ENCODE measurements around the gene MT1B. TPM values are rescaled to one million over a fixed set of nuclear protein-coding genes. Genes with fewer than 3 reads are reported as not detected.

MT1B gene
- total and polyA plus RNA-seq, 2 of the 4 experiments (the other 2 are of a cell fraction), result not detected

DNA sequence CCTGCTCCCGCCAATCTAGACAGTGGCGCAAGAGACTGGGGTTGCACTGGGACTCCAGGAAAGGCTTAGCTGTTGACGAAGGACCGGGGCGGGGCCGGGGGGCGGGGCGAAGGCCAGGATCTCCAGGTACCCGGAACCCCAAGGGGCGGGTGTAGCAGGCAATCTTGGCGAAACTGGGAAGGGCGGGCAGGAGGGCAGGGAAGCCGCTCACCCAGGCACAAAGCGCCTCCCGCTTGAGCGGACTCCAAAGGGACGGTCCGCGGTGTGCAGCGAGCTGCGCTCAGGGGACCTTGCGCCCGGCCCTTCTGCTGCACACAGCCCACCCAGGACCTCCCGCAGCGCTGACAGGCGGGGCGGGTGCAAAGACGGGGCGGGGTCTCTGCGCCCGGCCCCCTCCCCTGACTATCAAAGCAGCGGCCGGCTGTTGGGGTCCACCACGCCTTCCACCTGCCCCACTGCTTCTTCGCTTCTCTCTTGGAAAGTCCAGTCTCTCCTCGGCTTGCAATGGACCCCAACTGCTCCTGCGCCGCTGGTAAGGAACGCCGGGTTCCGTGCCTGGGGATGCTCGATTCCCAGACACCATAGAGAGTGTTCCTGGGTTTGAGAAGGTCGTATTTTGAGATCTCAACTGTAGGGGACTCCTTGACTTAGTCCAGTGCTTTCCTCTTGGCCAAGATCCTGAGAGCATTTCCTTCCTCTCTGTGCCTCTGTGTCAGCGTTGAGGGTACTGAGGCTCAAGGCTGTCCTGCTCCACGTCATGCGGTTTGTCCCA, 6.1 kb downstream of the MT1B start, which contains the start of gene MT1F:
Gene MT1F (plus strand): TSS at position 405 of the 772 bp plus-strand sequence. CDS start 100 bp downstream, at position 505.
- Histone ChIP-seq H3K9me3 (ENCODE audit: control insufficient read depth, insufficient read depth, low read length) (no peaks in the 10 kb centered on the region), H3K23ac (ENCODE audit: low read depth, low read length) (peak within 1 kb of the TSS; percentile 13), H2AFZ (replicated peaks; ENCODE audit: low read length, poor library complexity) (peak within 1 kb of the TSS; percentile 73), H2BK120ac (ENCODE audit: low read depth, low read length) (no peak within 1 kb of the TSS), H2AK9ac (replicated peaks; ENCODE audit: low read depth, low read length, poor library complexity) (no peak within 1 kb of the TSS), H2BK15ac (ENCODE audit: low read depth, low read length) (no peak within 1 kb of the TSS), H4K20me1 (ENCODE audit: insufficient read depth, low read length) (no peaks in the 10 kb centered on the region), H4K5ac (ENCODE audit: low read depth, low read length) (no peak within 1 kb of the TSS), H2BK5ac (ENCODE audit: low read depth, low read length, poor library complexity, severe bottlenecking) (no peak within 1 kb of the TSS), H3K27ac (ENCODE audit: insufficient read depth, low read length) (no peak within 1 kb of the TSS), H2AK5ac (ENCODE audit: low read depth, low read length) (no peak within 1 kb of the TSS), H3K4me3 (ENCODE audit: insufficient read depth, low read depth, low read length) (peak within 1 kb of the TSS; percentile 2; the same call in 1 of the 2 replicates), H4K91ac (ENCODE audit: insufficient read depth, low read depth, low read length) (no peak within 1 kb of the TSS), H3K4ac (ENCODE audit: low read depth, low read length) (no peak within 1 kb of the TSS), H3K56ac (ENCODE audit: extremely low read depth, insufficient read depth, low read length) (no peak within 1 kb of the TSS), H3K9me1 (ENCODE audit: insufficient read depth, low read length) (peaks cover 3% of the 10 kb centered on the region; the same call in 1 of the 2 replicates), H3K4me1 (ENCODE audit: control insufficient read depth, insufficient read depth, low read length) (peaks cover 2% of the 10 kb centered on the region; the same call in 1 of the 2 replicates), H2BK20ac (ENCODE audit: low read depth, low read length) (no peak within 1 kb of the TSS), H3K79me1 (ENCODE audit: low read depth in 1 of 2, low read length in 2 of 2) (no peaks in the 10 kb centered on the region), H3K4me2 (ENCODE audit: low read depth, low read length) (peak within 1 kb of the TSS; percentile 27), H3K36me3 (ENCODE audit: control insufficient read depth, insufficient read depth, low read length) (no peaks in the 10 kb centered on the region), H3K9ac (ENCODE audit: low read depth, low read length) (no peak within 1 kb of the TSS), H3K14ac (replicated peaks; ENCODE audit: low read depth, low read length) (no peak within 1 kb of the TSS), H3K18ac (ENCODE audit: low read depth, low read length) (no peak within 1 kb of the TSS), H4K8ac (ENCODE audit: low read depth in 2 of 2, low read length in 2 of 2) (no peak within 1 kb of the TSS), H3K27me3 (ENCODE audit: control insufficient read depth, insufficient read depth, low read length) (peaks cover 78% of the 10 kb centered on the region)
- dilution Hi-C loops (cut with HindIII; ENCODE audit: low sequenced_read_pairs, unreplicated experiment), result no loop called here
- TF ChIP-seq CEBPB (IDR thresholded peaks at IDR 0.05; ENCODE audit: low read depth, low read length) (no peak), RAD21 (IDR thresholded peaks at IDR 0.05; ENCODE audit: low read length) (no peak), MAFK (IDR thresholded peaks at IDR 0.05; ENCODE audit: low read depth, low read length) (no peak), CHD1 (IDR thresholded peaks at IDR 0.05; ENCODE audit: low read depth, low read length) (no peak)
- TF ChIP-seq, protein P1, sequence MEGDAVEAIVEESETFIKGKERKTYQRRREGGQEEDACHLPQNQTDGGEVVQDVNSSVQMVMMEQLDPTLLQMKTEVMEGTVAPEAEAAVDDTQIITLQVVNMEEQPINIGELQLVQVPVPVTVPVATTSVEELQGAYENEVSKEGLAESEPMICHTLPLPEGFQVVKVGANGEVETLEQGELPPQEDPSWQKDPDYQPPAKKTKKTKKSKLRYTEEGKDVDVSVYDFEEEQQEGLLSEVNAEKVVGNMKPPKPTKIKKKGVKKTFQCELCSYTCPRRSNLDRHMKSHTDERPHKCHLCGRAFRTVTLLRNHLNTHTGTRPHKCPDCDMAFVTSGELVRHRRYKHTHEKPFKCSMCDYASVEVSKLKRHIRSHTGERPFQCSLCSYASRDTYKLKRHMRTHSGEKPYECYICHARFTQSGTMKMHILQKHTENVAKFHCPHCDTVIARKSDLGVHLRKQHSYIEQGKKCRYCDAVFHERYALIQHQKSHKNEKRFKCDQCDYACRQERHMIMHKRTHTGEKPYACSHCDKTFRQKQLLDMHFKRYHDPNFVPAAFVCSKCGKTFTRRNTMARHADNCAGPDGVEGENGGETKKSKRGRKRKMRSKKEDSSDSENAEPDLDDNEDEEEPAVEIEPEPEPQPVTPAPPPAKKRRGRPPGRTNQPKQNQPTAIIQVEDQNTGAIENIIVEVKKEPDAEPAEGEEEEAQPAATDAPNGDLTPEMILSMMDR (conservative IDR thresholded peaks at IDR 0.05; ENCODE audit: low read depth, low read length), result no peak
- POLR2A ChIA-PET (ENCODE audit: unreplicated experiment), result no interaction called here
- CTCF ChIA-PET, result no interaction called here
- intact Hi-C loops (cut with micrococcal nuclease), result no loop called here
- peak; percentile 32 for ATAC-seq (ENCODE audit: low read depth)
- peak; percentile 28 for DNase-seq
- BruUV-seq (replicated peaks), result no TSS peak
- 1% methylated on average over 26 of the region's 46 CpGs; no CpG with 5 or more reads in 1 of the 2 experiments for WGBS, 2 experiments (ENCODE audit: extremely low coverage in 2 of 2, insufficient read length in 1 of 2)
- in situ Hi-C loops (cut with MboI; ENCODE audit: low sequenced_read_pairs), result no loop called here

Data from IMR-90 (cell line).